HEK293T (cell line): ENCODE results near the gene ZNF311.
"Not testable (repeated sequence)": the region's sequence is repeated elsewhere in the genome, so short reads cannot be mapped to it uniquely, and the experiment has no call there.

Experiments
- CTCF ChIA-PET: fragments of 350-600 bp; formaldehyde crosslinking; extraction: SDS; loops from one replicate; lab custom pipeline; 2021; ENCODE audit warnings: antibody characterized with exemption, inconsistent platforms; lab: Yijun Ruan, JAX
- POLR2A ChIA-PET: fragments of 350-600 bp; formaldehyde crosslinking; extraction: SDS; loops from one replicate; lab custom pipeline; 2020; ENCODE audit warnings: antibody characterized with exemption, inconsistent platforms; lab: Yijun Ruan, JAX
- DNase-seq: peaks from one replicate; pipeline ENCODE4 v3.0.0; 2012; ENCODE audit warnings: mixed read lengths; ENCODE audit errors: extremely low spot score
- ARNT ChIP-seq: fragments of 450-650 bp; IDR thresholded peaks from 2 replicates; pipeline ENCODE4 v1.6.1; 2017; ENCODE audit warnings: mild to moderate bottlenecking
- BHLHE40 ChIP-seq: fragments of 450-650 bp; IDR thresholded peaks from 2 replicates; pipeline ENCODE4 v1.6.1; 2016; ENCODE audit warnings: mild to moderate bottlenecking, moderate library complexity, borderline replicate concordance
- CTBP1 ChIP-seq: fragments of 450-650 bp; IDR thresholded peaks from 2 replicates; pipeline ENCODE4 v1.6.1; 2016; ENCODE audit warnings: borderline replicate concordance
- ELF4 ChIP-seq: fragments of 450-650 bp; IDR thresholded peaks from 2 replicates; pipeline ENCODE4 v1.6.1; 2017; ENCODE audit warnings: antibody characterized with exemption
- FOXA1 ChIP-seq: fragments of 450-650 bp; IDR thresholded peaks from 2 replicates; pipeline ENCODE4 v1.6.1; 2016; ENCODE audit warnings: mild to moderate bottlenecking
- FOXK2 ChIP-seq: fragments of 450-650 bp; IDR thresholded peaks from 2 replicates; pipeline ENCODE4 v1.6.1; 2016; ENCODE audit warnings: mild to moderate bottlenecking
- FOXM1 ChIP-seq: fragments of 450-650 bp; IDR thresholded peaks from 2 replicates; pipeline ENCODE4 v1.6.1; 2017; ENCODE audit warnings: mild to moderate bottlenecking, borderline replicate concordance
- HDGF ChIP-seq: fragments of 450-650 bp; IDR thresholded peaks from 2 replicates; pipeline ENCODE4 v1.6.1; 2017; ENCODE audit warnings: antibody characterized with exemption, borderline replicate concordance
- L3MBTL2 ChIP-seq: fragments of 450-650 bp; conservative IDR thresholded peaks from 2 replicates; pipeline ENCODE4 v1.6.1; 2016; ENCODE audit warnings: mild to moderate bottlenecking
- LEF1 ChIP-seq: fragments of 450-650 bp; IDR thresholded peaks from 2 replicates; pipeline ENCODE4 v1.6.1; 2017; ENCODE audit warnings: mild to moderate bottlenecking, borderline replicate concordance
- NFRKB ChIP-seq: fragments of 450-650 bp; IDR thresholded peaks from 2 replicates; pipeline ENCODE4 v1.6.1; 2016; ENCODE audit warnings: mild to moderate bottlenecking, moderate library complexity
- SP1 ChIP-seq: fragments of 450-650 bp; IDR thresholded peaks from 2 replicates; pipeline ENCODE4 v1.6.1; 2017
- SUZ12 ChIP-seq: fragments of 450-650 bp; IDR thresholded peaks from 2 replicates; pipeline ENCODE4 v1.6.1; 2016; ENCODE audit warnings: mild to moderate bottlenecking
- TARDBP ChIP-seq: fragments of 450-650 bp; IDR thresholded peaks from 2 replicates; pipeline ENCODE4 v1.6.1; 2016
- ZNF384 ChIP-seq: fragments of 450-650 bp; IDR thresholded peaks from 2 replicates; pipeline ENCODE4 v1.6.1; 2016
- TF ChIP-seq, protein P1 (sequence below): fragments of 450-650 bp; IDR thresholded peaks from 2 replicates; pipeline ENCODE4 v1.6.1; 2016

Gene ZNF311

DNA sequence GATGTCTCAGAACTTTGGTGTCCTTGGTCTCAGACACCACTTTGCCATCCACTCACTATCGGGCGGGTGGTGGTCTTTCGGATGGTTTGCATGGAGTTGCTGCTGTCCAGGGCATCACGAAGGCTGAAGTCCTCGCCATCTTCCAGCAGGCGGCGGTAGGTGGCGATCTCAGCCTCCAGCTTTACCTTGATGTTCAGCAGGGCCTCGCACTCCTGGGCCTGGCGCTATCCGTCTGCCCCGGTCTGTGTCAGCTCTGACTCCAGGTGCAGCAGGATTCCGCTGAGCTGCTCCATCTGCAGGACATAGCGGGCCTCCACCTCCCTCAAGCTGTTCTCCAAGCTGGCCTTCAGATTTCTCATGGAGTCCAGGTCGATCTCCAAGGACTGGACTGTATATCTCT lies 36.0 kb downstream of the ZNF311 start:
- DNase-seq = no peak
- TF ChIP-seq ELF4 = no peak
- TF ChIP-seq ZNF384 = no peak
- no peak for TF ChIP-seq L3MBTL2
- POLR2A ChIA-PET = no interaction called here
- CTCF ChIA-PET = no interaction called here

DNA sequence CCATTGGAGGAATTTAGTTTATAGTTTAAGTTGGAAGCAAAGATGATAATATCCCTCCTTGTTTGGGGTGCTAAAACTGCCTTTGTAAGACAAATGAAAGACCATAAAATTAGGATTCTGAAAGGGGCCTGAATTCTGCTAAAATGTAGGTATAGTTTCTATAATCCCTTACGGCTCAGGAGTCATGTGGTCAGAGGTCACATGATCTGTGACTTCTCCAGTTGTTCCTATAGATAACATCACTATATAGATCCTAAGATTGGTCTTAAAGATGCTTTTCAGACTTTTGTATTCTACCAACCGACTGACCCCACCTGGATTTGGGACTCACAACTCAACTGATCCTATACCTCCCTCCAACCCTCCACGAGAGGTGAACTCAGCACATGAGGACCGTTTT lies 36.6 kb downstream of the ZNF311 start:
- TF ChIP-seq, protein P1, sequence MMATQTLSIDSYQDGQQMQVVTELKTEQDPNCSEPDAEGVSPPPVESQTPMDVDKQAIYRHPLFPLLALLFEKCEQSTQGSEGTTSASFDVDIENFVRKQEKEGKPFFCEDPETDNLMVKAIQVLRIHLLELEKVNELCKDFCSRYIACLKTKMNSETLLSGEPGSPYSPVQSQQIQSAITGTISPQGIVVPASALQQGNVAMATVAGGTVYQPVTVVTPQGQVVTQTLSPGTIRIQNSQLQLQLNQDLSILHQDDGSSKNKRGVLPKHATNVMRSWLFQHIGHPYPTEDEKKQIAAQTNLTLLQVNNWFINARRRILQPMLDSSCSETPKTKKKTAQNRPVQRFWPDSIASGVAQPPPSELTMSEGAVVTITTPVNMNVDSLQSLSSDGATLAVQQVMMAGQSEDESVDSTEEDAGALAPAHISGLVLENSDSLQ = no peak
- TF ChIP-seq ARNT (no peak), CTBP1 (no peak), BHLHE40 (no peak), NFRKB (no peak), FOXA1 (no peak), FOXK2 (no peak), SP1 (no peak), SUZ12 (no peak), L3MBTL2 (no peak), TARDBP (no peak), ELF4 (no peak), LEF1 (no peak), ZNF384 (no peak), FOXM1 (no peak), HDGF (no peak)
- DNase-seq = no peak
- POLR2A ChIA-PET = no interaction called here
- CTCF ChIA-PET = no interaction called here

DNA sequence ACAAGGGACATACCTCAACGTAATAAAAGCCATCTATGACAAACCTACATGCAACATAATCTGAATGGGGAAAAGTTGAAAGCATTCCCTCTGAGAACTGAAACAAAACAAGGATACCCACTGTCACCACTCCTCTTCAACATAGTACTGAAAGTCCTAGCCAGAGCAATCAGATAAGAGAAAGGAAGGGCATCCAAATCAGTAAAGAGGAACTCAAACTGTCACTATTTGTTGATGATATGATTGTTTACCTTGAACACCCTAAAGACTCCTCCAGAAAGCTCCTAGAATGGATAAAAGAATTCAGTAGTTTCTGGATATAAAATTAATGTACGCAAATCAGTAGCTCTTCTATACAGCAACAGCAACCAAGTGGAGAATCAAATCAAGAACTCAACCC lies 39.4 kb downstream of the ZNF311 start:
- no peak for DNase-seq
- ChIA-PET POLR2A (no interaction called here), CTCF (no interaction called here)

DNA sequence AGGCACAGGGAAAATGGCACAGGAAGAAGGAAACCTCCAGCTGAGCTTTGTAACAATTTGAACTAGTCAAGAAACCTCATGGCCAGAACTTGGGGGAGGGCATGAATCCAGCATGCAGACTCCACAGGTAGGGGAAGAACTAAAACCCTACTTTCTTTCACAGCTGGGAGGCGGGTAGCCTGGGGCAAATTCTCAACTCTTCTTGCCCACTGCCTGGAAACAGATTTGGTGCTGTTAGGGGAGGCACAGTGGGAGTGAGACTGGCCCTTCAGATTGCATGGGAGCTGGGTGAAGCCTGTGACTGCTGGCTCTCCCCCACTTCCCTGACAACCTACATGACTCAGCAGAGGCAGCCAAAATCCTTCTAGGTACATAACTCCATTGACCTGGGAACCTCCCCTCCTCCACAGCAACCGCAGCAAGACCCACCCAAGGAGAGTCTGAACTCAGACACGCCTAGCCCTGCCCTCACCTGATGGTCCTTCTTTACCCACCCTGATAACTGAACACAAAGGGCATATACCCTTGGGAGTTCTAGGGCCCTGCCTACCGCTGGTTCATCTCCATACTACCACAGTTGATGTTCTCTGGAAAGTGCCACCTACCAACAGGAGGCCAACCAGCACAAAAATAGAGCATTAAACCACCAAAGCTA lies 44.1 kb downstream of the ZNF311 start:
- ChIA-PET CTCF (no interaction called here), POLR2A (no interaction called here)
- TF ChIP-seq BHLHE40 (no peak), ARNT (no peak), ELF4 (no peak), LEF1 (no peak), NFRKB (no peak), TARDBP (no peak), SUZ12 (no peak), CTBP1 (no peak), ZNF384 (no peak), FOXM1 (no peak), HDGF (no peak), FOXK2 (no peak), FOXA1 (no peak), SP1 (no peak), L3MBTL2 (no peak)
- TF ChIP-seq, protein P1 = no peak
- no peak for DNase-seq

More for the DNA sequence above, 39.4 kb downstream of the ZNF311 start:
- TF ChIP-seq TARDBP (no peak), HDGF (no peak), ELF4 (no peak), ARNT (no peak), BHLHE40 (no peak), L3MBTL2 (no peak), FOXA1 (no peak), FOXM1 (no peak), CTBP1 (no peak), NFRKB (no peak), SP1 (no peak), FOXK2 (no peak), SUZ12 (no peak)
- TF ChIP-seq, protein P1 = no peak

DNA sequence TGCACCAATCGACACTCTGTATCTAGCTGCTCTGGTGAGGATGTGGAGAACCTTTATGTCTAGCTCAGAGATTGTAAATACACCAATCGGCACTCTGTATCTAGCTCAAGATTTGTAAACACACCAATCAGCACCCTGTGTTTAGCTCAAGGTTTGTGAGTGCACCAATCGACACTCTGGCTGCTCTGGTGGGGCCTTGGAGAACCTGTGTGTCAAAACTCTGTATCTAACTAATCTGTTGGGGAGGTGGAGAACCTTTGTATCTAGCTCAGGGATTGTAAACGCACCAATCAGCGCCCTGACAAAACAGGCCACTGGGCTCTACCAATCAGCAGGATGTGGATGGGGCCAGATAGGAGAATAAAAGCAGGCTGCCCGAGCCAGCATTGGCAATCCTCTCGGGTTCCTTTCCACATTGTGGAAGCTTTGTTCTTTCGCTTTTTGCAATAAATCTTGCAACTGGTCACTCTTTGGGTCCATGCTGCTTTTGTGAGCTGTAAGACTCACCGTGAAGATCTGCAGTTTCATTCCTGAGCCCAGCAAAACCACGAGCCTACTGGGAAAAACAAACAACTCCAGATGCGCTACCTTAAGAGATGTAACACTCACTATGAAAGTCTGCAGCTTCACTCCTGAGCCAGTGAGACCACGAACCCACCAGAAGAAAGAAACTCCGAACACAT lies 46.4 kb downstream of the ZNF311 start:
- DNase-seq, CTCF ChIA-PET: not testable (repeated sequence)
- POLR2A ChIA-PET = interaction anchor here (1.0 kb wide), 1 partner anchor 63 kb away, joined by 3 read pairs; no protein-coding TSS in a partner anchor

DNA sequence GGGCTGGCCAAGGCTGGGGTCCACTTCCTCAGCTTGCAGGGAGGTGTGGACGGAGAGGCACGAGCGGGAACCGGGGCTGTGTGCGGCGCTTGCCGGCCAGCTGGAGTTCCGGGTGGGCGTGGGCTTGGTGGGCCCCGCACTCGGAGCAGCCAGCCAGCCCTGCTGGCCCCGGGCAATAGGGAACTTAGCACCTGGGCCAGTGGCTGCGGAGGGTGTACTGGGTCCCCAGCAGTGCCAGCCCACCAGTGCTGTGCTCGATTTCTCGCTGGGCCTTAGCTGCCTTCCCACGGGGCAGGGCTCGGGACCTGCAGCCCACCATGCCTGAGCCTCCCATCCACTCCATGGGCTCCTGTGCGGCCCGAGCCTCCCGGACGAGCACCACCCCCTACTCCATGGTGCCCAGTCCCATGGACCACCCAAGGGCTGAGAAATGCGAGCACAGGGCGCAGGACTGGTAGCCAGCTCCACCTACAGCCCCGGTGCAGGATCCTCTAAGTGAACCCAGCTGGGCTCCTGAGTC lies 47.3 kb downstream of the ZNF311 start:
- CTCF ChIA-PET, DNase-seq: not testable (repeated sequence)
- POLR2A ChIA-PET = interaction anchor here (1.0 kb wide), 1 partner anchor 62 kb away, joined by 3 read pairs; no protein-coding TSS in a partner anchor
